Panc1 (cell line): Measurements from ENCODE around the gene LRRC38. TPM values are rescaled to one million over a fixed set of nuclear protein-coding genes. Genes with fewer than 3 reads are reported as not detected.

Source experiments
- ATAC-seq: fragments of 200-7000 bp; cut with Tn5 transposase; 2 replicates; pipeline ENCODE4 v1.9.1; 2020; ENCODE audit warnings: mild to moderate bottlenecking, moderate library complexity
- BruUV-seq: library from RNA; stranded (reverse); fragments of 400-500 nt; replicated peaks from 2 replicates; lab custom pipeline; 2021; lab: Mats Ljungman, UMichigan
- CTCF ChIA-PET: fragments of 300-600 bp; sonication (Branson Sonifier 250); formaldehyde crosslinking; loops from one replicate; lab custom pipeline; 2022; ENCODE audit warnings: antibody characterized with exemption; lab: Charles Lee
- POLR2A ChIA-PET: fragments of 300-600 bp; sonication (Branson Sonifier 250); formaldehyde crosslinking; loops from one replicate; lab custom pipeline; 2022; ENCODE audit warnings: antibody characterized with exemption; lab: Charles Lee
- DNase-seq: peaks from one replicate; pipeline ENCODE4 v3.0.0-alpha.2; 2010; ENCODE audit warnings: low read depth, low spot score
- H3K27ac ChIP-seq: 2 replicates; pipeline ENCODE4 v1.5.1; 2011; ENCODE audit warnings: mild to moderate bottlenecking, low read length, inconsistent platforms
- H3K27me3 ChIP-seq: fragments of 200-500 bp; sonication (Bioruptor generic); 2 replicates; pipeline ENCODE4 v1.6.0; 2014; ENCODE audit warnings: low read length, inconsistent platforms; ENCODE audit not compliant: control insufficient read depth, insufficient read depth
- H3K36me3 ChIP-seq: fragments of 200-500 bp; sonication (Bioruptor generic); 2 replicates; pipeline ENCODE4 v1.5.1; 2014; ENCODE audit warnings: inconsistent platforms, mild to moderate bottlenecking, low read length, moderate library complexity; ENCODE audit not compliant: control insufficient read depth, insufficient read depth
- H3K4me1 ChIP-seq: 2 replicates; pipeline ENCODE4 v1.5.1; 2011; ENCODE audit warnings: inconsistent platforms, mild to moderate bottlenecking, low read length, moderate library complexity; ENCODE audit not compliant: control insufficient read depth, insufficient read depth
- H3K4me3 ChIP-seq, 2 experiments: 2 replicates each; pipeline ENCODE4 v1.5.1; 2011 to 2012; ENCODE audit warnings: low read depth in 2 of 2, low read length in 2 of 2, mild to moderate bottlenecking in 2 of 2, inconsistent platforms in 1 of 2, moderate library complexity in 1 of 2
- H3K9me3 ChIP-seq: fragments of 200-500 bp; sonication (Bioruptor generic); 2 replicates; pipeline ENCODE4 v1.5.1; 2014; ENCODE audit warnings: low read depth, mild to moderate bottlenecking, inconsistent platforms, low read length, moderate library complexity; ENCODE audit not compliant: control insufficient read depth, insufficient read depth
- CTCF ChIP-seq: fragments of 450-650 bp; IDR thresholded peaks from 2 replicates; pipeline ENCODE4 v1.5.1; 2017; ENCODE audit warnings: mild to moderate bottlenecking
- POLR2AphosphoS5 ChIP-seq: IDR thresholded peaks from 2 replicates; pipeline ENCODE4 v1.6.1; 2012; ENCODE audit warnings: mild to moderate bottlenecking, low read depth, low read length, moderate library complexity
- REST ChIP-seq, 2 experiments: IDR thresholded peaks; 2 replicates each; pipeline ENCODE4 v1.6.1; 2011 to 2012; ENCODE audit warnings: low read depth in 2 of 2, control low read depth in 1 of 2, low read length in 1 of 2, mild to moderate bottlenecking in 1 of 2, moderate library complexity in 1 of 2; ENCODE audit not compliant: insufficient read depth in 1 of 2
- SIN3A ChIP-seq: IDR thresholded peaks from 2 replicates; pipeline ENCODE4 v1.6.1; 2012; ENCODE audit warnings: low read depth, mild to moderate bottlenecking, low read length, moderate library complexity, borderline replicate concordance; ENCODE audit not compliant: insufficient read depth
- TCF7L2 ChIP-seq: IDR thresholded peaks from 2 replicates; pipeline ENCODE4 v1.6.1; 2011; ENCODE audit warnings: mild to moderate bottlenecking, low read depth, low read length, inconsistent platforms
- in situ Hi-C: cut with HindIII; loops from 2 replicates; pipeline ENCODE4 v1.10.0; 2016; ENCODE audit warnings: low sequenced_read_pairs, low pct_unique_long_range_greater_than_20kb
- intact Hi-C: fragments of 100-400 bp; cut with micrococcal nuclease; formaldehyde crosslinking; loops from one replicate; pipeline ENCODE4 v1.10.0; 2022; ENCODE audit not compliant: unreplicated experiment
- total RNA-seq: library from RNA; stranded (reverse); gene quantifications from one replicate; pipeline ENCODE4 v1.2.1, GENCODE V29; 2021; ENCODE audit not compliant: unreplicated experiment

The LRRC38 gene
- total RNA-seq, 1 experiment from 2014 or later, result not detected

- BruUV-seq, result no TSS peak
- Histone ChIP-seq H3K4me1 (no peaks in the 10 kb centered on the region), H3K9me3 (no peaks in the 10 kb centered on the region), H3K36me3 (no peaks in the 10 kb centered on the region), H3K27me3 (peaks cover under 1% of the 10 kb centered on the region; the same call in 1 of the 2 replicates), H3K27ac (no peak overlapping the region), H3K4me3 (no peak overlapping the region)
- ChIA-PET POLR2A (no interaction called here), CTCF (no interaction called here)
- no peak for TF ChIP-seq TCF7L2
- TF ChIP-seq CTCF, result no peak
- TF ChIP-seq REST (IDR thresholded peaks at IDR 0.05; ENCODE audit: insufficient read depth in 1 of 2, low read depth in 2 of 2, low read length in 1 of 2), result no peak
- TF ChIP-seq SIN3A, result no peak
- no peak for TF ChIP-seq POLR2AphosphoS5
- intact Hi-C loops, result no loop called here
- no peak for ATAC-seq
- in situ Hi-C loops, result no loop called here
- DNase-seq, result no peak
Measured at GRCh38 chr1:13432251-13432650, 81.6 kb downstream of the LRRC38 start.

DNA sequence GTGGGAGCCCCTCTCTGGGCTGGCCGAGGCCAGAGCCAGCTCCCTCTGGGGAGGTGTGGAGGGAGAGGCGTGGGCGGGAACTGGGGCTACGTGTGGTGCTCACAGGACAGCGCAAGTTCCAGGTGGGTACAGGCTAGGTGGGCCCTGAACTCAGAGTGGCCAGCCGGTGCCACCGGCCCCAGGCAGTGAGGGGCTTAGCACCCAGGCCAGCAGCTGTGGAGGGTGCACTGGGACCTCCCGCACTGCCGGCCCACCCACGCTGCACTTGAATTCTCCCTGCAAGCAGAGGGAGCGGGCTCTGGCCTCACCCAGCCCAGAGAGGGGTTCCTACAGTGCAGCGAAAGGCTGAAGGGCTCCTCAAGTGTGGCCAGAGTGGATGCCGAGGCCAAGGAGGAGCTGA is 83.3 kb downstream of the LRRC38 start:
- BruUV-seq, result no TSS peak
- no peak for ATAC-seq
- CTCF ChIA-PET, result interaction anchor here (0.6 kb wide), 1 partner anchor 650 kb away, joined by 3 read pairs; no protein-coding TSS in a partner anchor
- TF ChIP-seq REST (IDR thresholded peaks at IDR 0.05; ENCODE audit: insufficient read depth in 1 of 2, low read depth in 2 of 2, low read length in 1 of 2), result no peak
- no peak for TF ChIP-seq SIN3A
- TF ChIP-seq POLR2AphosphoS5, result no peak
- no peak for TF ChIP-seq TCF7L2
- no peak for TF ChIP-seq CTCF
- in situ Hi-C loops (no loop called here), intact Hi-C loops (no loop called here)
- Histone ChIP-seq H3K9me3 (no peaks in the 10 kb centered on the region), H3K27ac (no peak overlapping the region), H3K4me3 (no peak overlapping the region), H3K36me3 (no peaks in the 10 kb centered on the region), H3K27me3 (no peaks in the 10 kb centered on the region), H3K4me1 (no peaks in the 10 kb centered on the region)
- POLR2A ChIA-PET, result no interaction called here
- DNase-seq, result no peak
